WERI-Rb-1 (cell line): ENCODE results near the gene CTIF.
"Not testable (repeated sequence)": the region's sequence is repeated elsewhere in the genome, so short reads cannot be mapped to it uniquely, and the experiment has no call there.

Source experiments
- DNase-seq: peaks from one replicate; pipeline ENCODE4 v3.0.0-alpha.2; 2020
- H3K27ac ChIP-seq: fragments of 250-450 bp; sonication (Bioruptor Pico); 2 replicates; pipeline ENCODE4 v1.5.1; 2020; ENCODE audit warnings: mild to moderate bottlenecking, moderate library complexity
- H3K27me3 ChIP-seq: fragments of 250-450 bp; sonication (Bioruptor Pico); 2 replicates; pipeline ENCODE4 v1.5.1; 2021; ENCODE audit warnings: mild to moderate bottlenecking, low read depth, moderate library complexity; ENCODE audit not compliant: insufficient read depth, severe bottlenecking
- H3K36me3 ChIP-seq: fragments of 250-450 bp; sonication (Bioruptor Pico); 2 replicates; pipeline ENCODE4 v1.5.1; 2020; ENCODE audit warnings: mild to moderate bottlenecking, moderate library complexity
- H3K4me3 ChIP-seq: 2 replicates; pipeline ENCODE4 v1.5.1; 2011; ENCODE audit warnings: low read depth, mild to moderate bottlenecking, control low read depth, low read length
- H3K9me3 ChIP-seq: fragments of 250-450 bp; sonication (Bioruptor Pico); 2 replicates; pipeline ENCODE4 v1.5.1; 2021; ENCODE audit warnings: mild to moderate bottlenecking, moderate library complexity; ENCODE audit not compliant: severe bottlenecking
- TF ChIP-seq, protein P1 (sequence below): IDR thresholded peaks from 2 replicates; pipeline ENCODE4 v1.5.1; 2011; ENCODE audit warnings: low read depth, mild to moderate bottlenecking, control low read depth, inconsistent platforms, low read length

CTIF gene

DNA sequence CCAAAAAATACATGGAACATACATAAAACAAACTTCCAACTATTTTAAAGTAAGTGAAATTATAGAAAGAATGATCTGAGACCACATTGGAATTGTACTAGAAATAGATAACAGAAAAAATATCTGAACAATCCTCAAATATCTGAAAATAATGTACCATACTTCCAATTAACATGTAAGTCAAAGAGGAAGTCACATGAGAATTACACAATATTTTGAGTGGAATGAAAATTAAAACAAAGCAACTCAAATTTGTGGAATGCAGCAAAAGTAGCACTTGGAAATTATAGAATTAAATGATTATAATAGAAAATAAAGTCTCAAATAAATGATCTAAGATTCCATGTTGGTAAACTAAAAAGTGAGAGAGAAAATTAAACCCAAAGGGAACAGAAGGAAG, 38.3 kb upstream of the CTIF start:
- TF ChIP-seq, protein P1, sequence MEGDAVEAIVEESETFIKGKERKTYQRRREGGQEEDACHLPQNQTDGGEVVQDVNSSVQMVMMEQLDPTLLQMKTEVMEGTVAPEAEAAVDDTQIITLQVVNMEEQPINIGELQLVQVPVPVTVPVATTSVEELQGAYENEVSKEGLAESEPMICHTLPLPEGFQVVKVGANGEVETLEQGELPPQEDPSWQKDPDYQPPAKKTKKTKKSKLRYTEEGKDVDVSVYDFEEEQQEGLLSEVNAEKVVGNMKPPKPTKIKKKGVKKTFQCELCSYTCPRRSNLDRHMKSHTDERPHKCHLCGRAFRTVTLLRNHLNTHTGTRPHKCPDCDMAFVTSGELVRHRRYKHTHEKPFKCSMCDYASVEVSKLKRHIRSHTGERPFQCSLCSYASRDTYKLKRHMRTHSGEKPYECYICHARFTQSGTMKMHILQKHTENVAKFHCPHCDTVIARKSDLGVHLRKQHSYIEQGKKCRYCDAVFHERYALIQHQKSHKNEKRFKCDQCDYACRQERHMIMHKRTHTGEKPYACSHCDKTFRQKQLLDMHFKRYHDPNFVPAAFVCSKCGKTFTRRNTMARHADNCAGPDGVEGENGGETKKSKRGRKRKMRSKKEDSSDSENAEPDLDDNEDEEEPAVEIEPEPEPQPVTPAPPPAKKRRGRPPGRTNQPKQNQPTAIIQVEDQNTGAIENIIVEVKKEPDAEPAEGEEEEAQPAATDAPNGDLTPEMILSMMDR, result no peak
- Histone ChIP-seq H3K4me3 (no peak overlapping the region), H3K9me3 (peaks cover 5% of the 10 kb centered on the region), H3K36me3 (no peaks in the 10 kb centered on the region), H3K27me3 (no peaks in the 10 kb centered on the region), H3K27ac (no peak overlapping the region)
- no peak for DNase-seq

- no peak overlapping the region for H3K27ac ChIP-seq
- no peaks in the 10 kb centered on the region for H3K27me3 ChIP-seq
- TF ChIP-seq, protein P1, result no peak
- peaks cover 17% of the 10 kb centered on the region for H3K9me3 ChIP-seq
- H3K36me3 ChIP-seq, result no peaks in the 10 kb centered on the region
- no peak for DNase-seq
- H3K4me3 ChIP-seq, result no peak overlapping the region
These were observed 35.9 kb upstream of the CTIF start for GRCh38 chr18:48502906-48503305.

DNA sequence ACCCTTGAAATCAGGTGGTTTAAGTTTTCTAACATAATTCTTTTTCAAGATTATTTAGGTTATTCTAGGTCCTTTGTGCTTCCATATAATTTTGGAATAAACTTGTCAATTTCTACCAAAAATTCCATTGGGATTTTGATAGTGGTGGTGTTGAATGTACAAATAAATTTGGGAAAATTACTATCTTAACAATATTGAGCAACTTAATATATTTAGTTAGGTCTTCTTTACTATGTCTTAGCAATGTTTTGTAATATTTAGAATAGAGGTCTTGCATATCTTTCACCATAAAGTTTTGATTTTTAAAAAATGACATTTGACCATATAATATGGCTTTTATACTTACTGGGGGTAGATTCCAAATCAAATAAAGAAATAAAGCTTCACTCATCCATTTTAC, 34.0 kb upstream of the CTIF start:
- Histone ChIP-seq H3K27me3 (no peaks in the 10 kb centered on the region), H3K4me3 (no peak overlapping the region), H3K27ac (no peak overlapping the region), H3K36me3 (no peaks in the 10 kb centered on the region), H3K9me3 (peaks cover 20% of the 10 kb centered on the region)
- TF ChIP-seq, protein P1, result no peak
- no peak for DNase-seq

DNA sequence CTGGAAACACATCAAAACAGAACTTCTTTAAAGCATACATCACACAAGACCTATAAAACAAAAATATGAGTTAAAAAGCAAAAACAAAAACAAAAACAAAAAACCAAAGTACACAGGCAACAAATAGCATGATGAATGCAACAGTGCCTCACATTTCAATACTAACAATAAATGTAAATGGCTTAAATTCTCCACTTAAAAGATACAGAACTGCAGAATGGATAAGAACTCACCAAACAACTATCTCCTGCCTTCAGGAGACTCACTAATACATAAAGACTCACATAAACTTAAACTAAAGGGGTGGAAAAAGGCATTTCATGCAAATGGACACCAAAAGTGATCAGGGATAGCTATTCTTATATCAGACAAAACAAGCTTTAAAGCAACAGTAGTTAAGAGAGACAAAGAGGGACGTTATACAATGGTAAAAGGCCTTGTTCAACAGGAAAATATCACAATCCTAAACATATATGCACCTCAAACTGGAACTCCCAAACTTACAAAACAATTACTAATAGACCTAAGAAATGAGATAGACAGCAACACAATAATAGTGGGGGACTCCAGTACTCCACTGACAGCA, 31.8 kb upstream of the CTIF start:
- H3K27ac ChIP-seq, H3K4me3 ChIP-seq, H3K27me3 ChIP-seq, H3K36me3 ChIP-seq, DNase-seq: not testable (repeated sequence)
- peaks cover 20% of the 10 kb centered on the region for H3K9me3 ChIP-seq

GRCh38 chr18:48512498-48512897, 26.3 kb upstream of the CTIF start:
- DNase-seq, H3K27me3 ChIP-seq, H3K36me3 ChIP-seq, H3K27ac ChIP-seq, H3K4me3 ChIP-seq, H3K9me3 ChIP-seq: not testable (repeated sequence)

- no peaks in the 10 kb centered on the region for H3K9me3 ChIP-seq
- no peaks in the 10 kb centered on the region for H3K27me3 ChIP-seq
- TF ChIP-seq, protein P1, result no peak
- DNase-seq, result no peak
- no peak overlapping the region for H3K4me3 ChIP-seq
- no peaks in the 10 kb centered on the region for H3K36me3 ChIP-seq
- H3K27ac ChIP-seq, result no peak overlapping the region
These were observed 24.0 kb upstream of the CTIF start for GRCh38 chr18:48514786-48515185.

- Histone ChIP-seq H3K27ac (no peak overlapping the region), H3K4me3 (no peak overlapping the region), H3K9me3 (no peaks in the 10 kb centered on the region), H3K27me3 (no peaks in the 10 kb centered on the region), H3K36me3 (no peaks in the 10 kb centered on the region)
- TF ChIP-seq, protein P1, result no peak
- no peak for DNase-seq
These were observed 21.8 kb upstream of the CTIF start for GRCh38 chr18:48517048-48517447.
